Aortic smooth muscle cell (primary cell): ENCODE data around the gene ANXA7. TPM values are rescaled to one million over a fixed set of nuclear protein-coding genes. Genes with fewer than 3 reads are reported as not detected.

Experiments used
- total RNA-seq: library from RNA; depleted of rRNA; stranded (reverse); fragments of >200 nt; gene quantifications from 2 replicates; pipeline ENCODE4 v1.2.3, GENCODE V29; 2014

ANXA7 gene
- 138 and 156 TPM in 2 replicates for total RNA-seq

DNA sequence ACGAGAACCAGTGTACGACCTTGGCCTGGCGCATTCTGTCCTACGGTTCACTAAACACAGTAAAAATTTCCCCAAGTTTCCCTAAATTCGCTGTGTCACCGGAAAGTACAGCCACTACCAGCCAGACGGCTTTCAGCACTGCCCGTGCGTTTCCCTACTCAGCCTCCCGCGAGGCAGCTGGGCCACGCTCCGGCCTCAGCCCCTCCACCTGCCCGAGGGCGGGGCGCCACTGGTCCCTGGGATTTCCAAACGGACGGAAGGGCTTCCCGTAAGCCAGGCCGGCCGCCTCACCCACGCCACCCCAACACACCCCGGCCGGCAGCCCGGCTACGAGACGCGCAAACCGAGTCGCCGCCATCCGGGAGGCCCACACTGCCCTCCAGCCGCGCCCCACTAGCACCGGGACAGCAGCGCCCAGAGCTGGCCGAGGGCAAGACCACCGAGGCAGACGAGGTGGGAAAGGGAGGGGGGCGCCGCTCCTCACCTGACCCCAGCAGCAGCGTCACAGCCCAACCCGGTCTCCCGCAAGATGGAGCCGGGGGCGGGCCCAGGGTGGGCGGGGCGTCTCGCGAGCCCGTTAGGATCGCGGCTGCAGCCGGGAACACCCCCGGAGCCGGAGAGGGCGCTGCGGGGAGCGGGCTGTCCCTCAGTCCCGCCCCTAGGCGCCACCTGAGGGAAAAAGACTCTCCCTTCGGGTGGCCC is at the start of gene ANXA7:
TSS of gene ANXA7 (minus strand) at position 531 of the 702 bp plus-strand sequence. CDS start 13,202 bp downstream, outside the sequence.

DNA sequence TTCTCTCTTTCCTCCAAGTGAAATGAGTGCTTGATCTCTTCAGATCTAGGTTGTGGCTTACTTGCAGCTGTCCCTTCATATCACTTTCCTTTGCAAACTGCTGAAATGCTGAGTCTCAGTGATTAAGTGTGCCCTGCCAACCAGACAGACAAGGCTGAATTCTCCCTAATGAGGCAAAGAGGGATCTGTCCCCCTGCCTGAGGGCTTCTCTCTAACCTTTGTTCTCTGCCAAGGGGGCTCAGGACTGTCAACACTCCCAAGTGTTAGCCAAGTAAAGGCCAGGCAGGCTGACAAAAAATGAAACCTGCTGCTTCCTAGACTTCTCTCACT is 19.6 kb upstream of the ANXA7 start, which contains the start of gene MSS51:
TSS of gene MSS51 (minus strand) at position 24 of the 330 bp plus-strand sequence. CDS start 5,277 bp downstream, outside the sequence.

DNA sequence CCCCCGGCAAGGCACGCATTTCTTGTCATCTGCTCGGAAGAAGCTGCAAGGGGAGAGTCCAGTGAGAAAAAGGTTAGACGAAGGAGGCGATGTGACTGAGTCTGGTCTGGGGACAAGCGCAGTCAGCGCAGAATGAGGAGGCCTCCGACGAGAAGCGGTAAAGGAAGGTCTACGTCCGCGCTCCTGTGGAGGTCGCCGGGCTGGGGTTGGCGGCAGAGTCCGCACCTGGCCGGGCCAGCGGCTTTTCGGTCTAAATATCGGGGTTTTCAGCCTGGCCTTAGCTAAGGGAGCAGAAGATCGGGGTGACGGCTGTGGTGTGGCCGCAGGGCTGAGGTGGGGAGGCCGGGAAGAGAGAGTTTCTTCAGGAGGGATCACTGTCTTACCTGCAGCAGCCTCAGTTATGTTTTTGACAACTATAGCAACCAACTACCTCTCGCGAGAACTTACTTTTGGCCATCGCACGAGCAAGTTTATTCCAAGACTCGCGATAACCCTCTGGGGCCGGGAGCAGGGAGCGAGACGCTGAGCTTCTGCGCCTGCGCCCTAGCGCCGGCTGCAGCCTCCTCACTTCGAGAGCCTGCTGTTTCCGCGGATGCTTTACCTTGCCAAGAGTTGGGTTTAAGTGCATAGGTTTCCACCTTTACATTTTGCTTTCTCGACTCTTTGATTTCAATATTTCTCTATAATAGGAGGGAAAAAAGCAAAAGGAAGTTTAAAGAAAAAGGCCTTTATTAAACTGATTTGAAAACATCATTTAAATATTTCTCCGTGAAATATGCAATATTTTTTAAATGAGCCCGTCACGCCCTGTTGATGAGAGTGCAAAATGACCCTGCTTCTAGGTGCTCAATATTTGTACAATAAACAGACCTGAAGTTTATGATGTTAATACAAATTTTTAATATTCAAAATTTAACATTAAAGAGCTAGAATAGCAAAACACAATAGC is 55.3 kb downstream of the ANXA7 start, which contains the start of gene CFAP70:
TSS of gene CFAP70 (minus strand) at position 534 of the 949 bp plus-strand sequence. CDS start 4,068 bp downstream, outside the sequence.

Other genes starting within 250 kb of the ANXA7 start
- gene ECD, start 246.1 kb downstream of the ANXA7 start, total RNA-seq: 20.7 and 25.2 TPM in 2 replicates
- gene FAM149B1, start 245.9 kb downstream of the ANXA7 start, total RNA-seq: 31.3 and 37.9 TPM in 2 replicates
- 28.0 and 41.9 TPM in 2 replicates for gene DNAJC9, start 166.8 kb downstream of the ANXA7 start, total RNA-seq
- gene MRPS16, start 161.4 kb downstream of the ANXA7 start, total RNA-seq: 50.2 and 54.0 TPM in 2 replicates
- 1.6 and 2.0 TPM in 2 replicates for gene CFAP70, start 55.2 kb downstream of the ANXA7 start, total RNA-seq
- gene MSS51, start 19.5 kb upstream of the ANXA7 start, total RNA-seq: 1.1 and 1.2 TPM in 2 replicates
- gene PPP3CB, start 82.0 kb upstream of the ANXA7 start, total RNA-seq: 22.9 and 32.0 TPM in 2 replicates
- gene USP54, start 177.3 kb upstream of the ANXA7 start, total RNA-seq: 7.0 and 8.2 TPM in 2 replicates
- 0.06 TPM in 1 of 2 replicates, not detected in the other for gene MYOZ1, start 227.4 kb upstream of the ANXA7 start, total RNA-seq
- under 0.01 TPM in 1 of 2 replicates, not detected in the other for gene SYNPO2L, start 242.0 kb upstream of the ANXA7 start, total RNA-seq